ENCODE results near the gene CLIP3.
A peak's percentile ranks its signal among the peaks of the same experiment; 100 is the strongest.
"Not testable (repeated sequence)": the region's sequence is repeated elsewhere in the genome, so short reads cannot be mapped to it uniquely, and the experiment has no call there.

The CLIP3 gene

GRCh38 chr19:36032251-36033104 is at the start of gene CLIP3:
Gene CLIP3, minus strand, starts transcription at chr19:36032873. Its CDS starts 516 bp downstream, at chr19:36032357.
- DNase-seq, result peak; percentile 16

GRCh38 chr19:36081894-36082293 is 49.2 kb upstream of the CLIP3 start:
- no peak for DNase-seq

- no peak for DNase-seq
Measured at GRCh38 chr19:36081385-36081784, 48.7 kb upstream of the CLIP3 start.

GRCh38 chr19:36079389-36079945 is 46.8 kb upstream of the CLIP3 start:
- no peak for DNase-seq

GRCh38 chr19:36073121-36073876 is 40.6 kb upstream of the CLIP3 start:
- no peak for DNase-seq

- DNase-seq, result no peak
Measured at GRCh38 chr19:36072081-36072480, 39.4 kb upstream of the CLIP3 start.

- not testable (repeated sequence) for DNase-seq
Measured at GRCh38 chr19:36068810-36069499, 36.3 kb upstream of the CLIP3 start.

- no peak for DNase-seq
Measured at GRCh38 chr19:36067681-36068080, 35.0 kb upstream of the CLIP3 start.

GRCh38 chr19:36064826-36065225 is 32.2 kb upstream of the CLIP3 start:
- DNase-seq, result no peak

GRCh38 chr19:36061367-36061766 is 28.7 kb upstream of the CLIP3 start:
- DNase-seq, result no peak

GRCh38 chr19:36060430-36060829 is 27.8 kb upstream of the CLIP3 start:
- no peak for DNase-seq

GRCh38 chr19:36059180-36059910 is 26.7 kb upstream of the CLIP3 start:
- no peak for DNase-seq

- DNase-seq, result no peak
Measured at GRCh38 chr19:36058481-36059179, 26.0 kb upstream of the CLIP3 start.

- DNase-seq, result peak; percentile 91
Measured at GRCh38 chr19:36054733-36055686, 22.3 kb upstream of the CLIP3 start, which contains the start of gene WDR62. Gene WDR62, plus strand, starts transcription at chr19:36054897. Its CDS starts 75 bp downstream, at chr19:36054972.

- peak; percentile 98 for DNase-seq
Measured at GRCh38 chr19:36054119-36054732, 21.6 kb upstream of the CLIP3 start, which contains the start of gene THAP8. Gene THAP8, minus strand, starts transcription at chr19:36054285. Its CDS starts 68 bp downstream, at chr19:36054217.

GRCh38 chr19:36051637-36052036 is 19.0 kb upstream of the CLIP3 start:
- DNase-seq, result no peak

- DNase-seq, result no peak
Measured at GRCh38 chr19:36051236-36051635, 18.6 kb upstream of the CLIP3 start.

GRCh38 chr19:36049080-36049698 is 16.5 kb upstream of the CLIP3 start:
- DNase-seq, result no peak

GRCh38 chr19:36047835-36048234 is 15.2 kb upstream of the CLIP3 start:
- no peak for DNase-seq
